ENCODE measurements around the gene RHEBL1. TPM values are rescaled to one million over a fixed set of nuclear protein-coding genes. Genes with fewer than 3 reads are reported as not detected.

The RHEBL1 gene
- total and polyA plus RNA-seq, 2 of the 8 experiments (the other 6 are each of a cell fraction or from before 2014, with no cell fraction given) = 7.5 to 9.4 TPM

GRCh38 chr12:49054096-49054495 is 15.7 kb downstream of the RHEBL1 start:
- Histone ChIP-seq H3K4ac (replicated peaks; ENCODE audit: insufficient read length, low read depth, low read length) (no peak overlapping the region), H3K36me3 (ENCODE audit: control insufficient read depth in 2 of 4, insufficient read depth in 4 of 4, low read length in 3 of 4) (peaks cover 40 to 61% (median 55%) of the 10 kb centered on the region in 4 experiments), H2BK15ac (ENCODE audit: low read length) (no peak overlapping the region), H3K27ac (ENCODE audit: low read depth, low read length) (no peak overlapping the region), H2BK5ac (ENCODE audit: low read depth, low read length) (no peak overlapping the region), H4K8ac (ENCODE audit: extremely low read depth, insufficient read depth, low read length) (no peak overlapping the region; the same call in 1 of the 2 replicates), H3K79me1 (ENCODE audit: low read depth, low read length) (peaks cover 32% of the 10 kb centered on the region), H3K23me2 (ENCODE audit: low read depth, low read length) (peaks cover 10% of the 10 kb centered on the region; the same call in 1 of the 2 replicates), H2BK120ac (replicated peaks; ENCODE audit: low read depth, low read length) (no peak overlapping the region), H3K4me3 (ENCODE audit: extremely low read depth in 1 of 4, insufficient read depth in 2 of 4, low read depth in 3 of 4, low read length in 4 of 4) (no peak overlapping the region), H3K4me1 (replicated peaks in 1 of 4; ENCODE audit: control insufficient read depth in 3 of 4, insufficient read depth in 4 of 4, low read length in 3 of 4) (peaks cover 9 to 34% (median 12%) of the 10 kb centered on the region in 4 experiments), H3K14ac (ENCODE audit: insufficient read length) (no peak overlapping the region), H4K20me1 (replicated peaks in 1 of 2; ENCODE audit: control insufficient read depth in 1 of 2, insufficient read depth in 2 of 2, low read length in 2 of 2) (peaks cover 43 to 71% of the 10 kb centered on the region in 2 experiments), H3K4me2 (ENCODE audit: insufficient read depth in 1 of 2, low read depth in 2 of 2, low read length in 2 of 2) (no peak overlapping the region), H3K9ac (replicated peaks in 1 of 4; ENCODE audit: extremely low read depth in 1 of 4, low read depth in 3 of 4, low read length in 3 of 4) (no peak overlapping the region), H2AK5ac (ENCODE audit: low read depth, low read length) (no peak overlapping the region), H3K18ac (ENCODE audit: extremely low read depth, low read length) (no peak overlapping the region), H3K56ac (replicated peaks; ENCODE audit: insufficient read length, low read depth, low read length) (no peak overlapping the region), H3K23ac (ENCODE audit: insufficient read length) (no peak overlapping the region), H2AFZ (ENCODE audit: low read length) (no peak overlapping the region), H2BK20ac (ENCODE audit: low read length) (no peak overlapping the region), H4K91ac (replicated peaks; ENCODE audit: insufficient read length, low read length) (no peak overlapping the region), H3K27me3 (replicated peaks in 1 of 4; ENCODE audit: control insufficient read depth in 3 of 4, extremely low read depth in 1 of 4, insufficient read depth in 3 of 4, low read length in 3 of 4) (no peaks in the 10 kb centered on the region), H4K5ac (ENCODE audit: insufficient read length, low read depth, low read length) (no peak overlapping the region), H2BK12ac (ENCODE audit: low read depth, low read length) (no peak overlapping the region), H3K79me2 (ENCODE audit: control insufficient read depth in 1 of 2, insufficient read depth in 2 of 2, low read length in 2 of 2) (peaks cover 44 to 57% of the 10 kb centered on the region in 2 experiments), H3K9me3 (ENCODE audit: insufficient read depth in 2 of 2, low read depth in 1 of 2, low read length in 1 of 2) (no peaks in the 10 kb centered on the region)
- POLR2A ChIA-PET (ENCODE audit: partially characterized antibody) = interaction anchor here (1.1 to 2.4 kb wide), 3 partner anchors 9 to 21 kb away, joined by 3 to 13 read pairs (median 5); no protein-coding TSS in a partner anchor
- 93% methylated on average over 5 of the region's 5 CpGs; no CpG with 5 or more reads in 1 of the 2 experiments for WGBS, 2 experiments (ENCODE audit: extremely low coverage in 1 of 2, insufficient coverage in 1 of 2, insufficient read length in 1 of 2, insufficient replicate concordance in 2 of 2, low coverage in 1 of 2, low lambda C conversion rate in 2 of 2, missing lambda C conversion rate in 1 of 2)
- CTCF ChIA-PET (ENCODE audit: partially characterized antibody) = interaction anchor here (0.6 to 3.2 kb wide), 5 partner anchors 9 to 87 kb away, joined by 3 to 35 read pairs (median 4); partner anchors contain the start of gene RHEBL1
- FAIRE-seq = no peak
- DNase-seq (ENCODE audit: low read depth in 1 of 2, low spot score in 2 of 2) = no peak
- TF ChIP-seq JUN (IDR thresholded peaks at IDR 0.05; ENCODE audit: low read depth, low read length) = no peak
- TF ChIP-seq USF2 (IDR thresholded peaks at IDR 0.05; ENCODE audit: low read length) = no peak
- no peak for TF ChIP-seq SUZ12 (IDR thresholded peaks at IDR 0.05; ENCODE audit: low read length)
- no peak for TF ChIP-seq RFX5 (IDR thresholded peaks at IDR 0.05; ENCODE audit: borderline replicate concordance, low read depth, low read length)
- no peak for TF ChIP-seq HDAC6 (IDR thresholded peaks at IDR 0.05; ENCODE audit: low read depth, low read length)
- no peak for TF ChIP-seq RXRA (IDR thresholded peaks at IDR 0.05; ENCODE audit: insufficient read depth, low read depth, low read length)
- no peak for TF ChIP-seq KDM5A (IDR thresholded peaks at IDR 0.05; ENCODE audit: low read length)
- no peak for TF ChIP-seq PHF8 (conservative IDR thresholded peaks at IDR 0.05; ENCODE audit: low read depth, low read length)
- no peak for TF ChIP-seq RNF2 (IDR thresholded peaks at IDR 0.05; ENCODE audit: borderline replicate concordance, low read depth, low read length, missing control alignments, poor library complexity, severe bottlenecking)
- TF ChIP-seq TCF12 (IDR thresholded peaks at IDR 0.05; ENCODE audit: low read depth, low read length) = no peak
- no peak for TF ChIP-seq KDM4A (IDR thresholded peaks at IDR 0.05; ENCODE audit: low read depth, low read length, severe bottlenecking)
- TF ChIP-seq TAF1 (IDR thresholded peaks at IDR 0.05; ENCODE audit: low read depth, low read length) = no peak

Measured in H1 (cell line).